Measurements from ENCODE around the gene SAP30BP.

SAP30BP gene

DNA sequence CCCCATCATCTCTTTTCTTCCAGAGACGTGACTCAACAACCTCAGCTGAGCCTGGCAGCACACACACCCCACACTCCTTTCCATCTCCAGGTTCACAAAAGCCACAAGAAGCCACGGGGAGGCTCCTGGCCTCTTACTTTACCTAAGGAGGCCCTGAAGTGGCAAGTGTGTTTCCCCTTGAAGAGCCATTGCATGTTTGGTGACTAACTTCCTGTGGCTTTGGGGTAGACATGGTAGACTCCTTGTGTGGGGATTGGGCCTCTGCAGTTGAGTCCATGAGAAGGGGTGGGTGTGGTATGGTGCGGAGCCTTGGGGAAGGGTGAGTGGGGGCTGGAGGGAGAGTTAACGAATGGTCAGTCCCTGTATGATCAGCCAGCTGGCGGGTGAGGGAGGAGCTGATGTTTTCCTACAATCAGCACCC, 24.2 kb downstream of the SAP30BP start:
- no peak for TF ChIP-seq TAF1 (IDR thresholded peaks at IDR 0.05; ENCODE audit: borderline replicate concordance, insufficient read depth, low read length)

DNA sequence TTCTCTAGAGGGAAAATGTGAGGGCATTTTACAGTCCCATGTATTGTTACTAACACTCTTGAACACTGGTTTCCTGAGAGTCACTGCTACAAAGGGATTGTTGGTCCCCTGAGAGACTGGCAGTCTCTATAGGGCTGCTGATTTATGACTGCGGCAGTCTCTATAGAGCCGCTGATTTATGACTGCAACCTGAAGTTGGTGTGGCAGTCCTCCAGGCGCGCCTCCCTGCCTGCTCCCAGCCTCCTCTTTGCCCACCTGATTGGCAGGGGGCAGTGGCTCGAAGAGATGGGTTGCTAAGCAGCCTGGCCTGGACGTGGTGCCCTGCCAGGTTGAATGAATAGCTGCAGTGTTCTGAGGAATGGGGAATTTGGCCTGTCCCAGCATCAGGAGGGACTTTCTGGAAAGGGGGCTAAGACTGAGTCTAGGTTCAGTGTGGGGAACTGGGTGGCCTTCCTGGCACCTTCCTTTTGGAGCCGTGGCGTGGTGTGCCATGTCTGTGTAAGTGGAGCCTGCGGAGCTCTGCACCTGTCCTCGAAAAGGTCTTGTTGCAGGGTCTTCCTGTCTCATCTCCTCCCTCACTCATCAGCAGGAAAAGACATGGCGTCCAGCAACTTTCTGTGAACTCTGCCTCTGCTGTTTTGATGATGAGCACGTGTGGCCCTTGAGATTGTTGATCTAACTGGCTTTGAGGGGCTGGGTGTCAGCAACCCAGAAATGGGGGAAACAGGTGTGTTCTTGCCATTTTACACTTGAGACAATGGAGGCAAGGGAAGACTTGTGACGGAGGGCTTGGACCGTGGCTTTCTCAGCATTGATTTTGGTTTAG, 24.9 kb downstream of the SAP30BP start:
- TF ChIP-seq TAF1 (IDR thresholded peaks at IDR 0.05; ENCODE audit: borderline replicate concordance, insufficient read depth, low read length) = no peak
- TF ChIP-seq REST (IDR thresholded peaks at IDR 0.05; ENCODE audit: insufficient read depth in 1 of 2, low read depth in 2 of 2, low read length in 2 of 2) = no peak
- no peak for TF ChIP-seq FOXP2 (optimal IDR thresholded peaks at IDR 0.05; ENCODE audit: borderline replicate concordance, extremely low read depth, extremely low read length, insufficient read depth)
- TF ChIP-seq SIN3A (IDR thresholded peaks at IDR 0.05; ENCODE audit: borderline replicate concordance, insufficient read depth, low read length) = no peak
- no peak for TF ChIP-seq POLR2AphosphoS5 (IDR thresholded peaks at IDR 0.05; ENCODE audit: low read depth, low read length)

DNA sequence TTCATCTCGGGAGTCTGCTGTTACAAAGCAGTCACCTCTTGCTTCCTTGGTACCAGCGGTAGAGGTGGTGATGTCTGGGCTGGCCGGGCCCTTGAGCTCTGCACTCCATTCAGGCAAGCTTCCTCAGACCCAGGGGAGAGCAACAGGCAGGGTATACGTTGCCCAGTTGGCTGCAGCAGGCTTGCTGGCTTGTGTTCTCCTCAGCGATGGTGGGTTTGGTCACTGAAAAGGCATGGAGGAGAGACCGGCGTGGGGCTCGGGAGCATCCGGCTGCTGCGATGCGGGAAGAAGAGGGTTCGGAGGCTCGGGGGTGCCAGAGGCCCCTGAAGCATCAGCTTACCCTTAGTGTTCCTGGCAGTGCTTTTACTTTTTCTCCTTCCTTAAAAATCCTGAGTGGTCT, 25.8 kb downstream of the SAP30BP start:
- TF ChIP-seq POLR2AphosphoS5 (IDR thresholded peaks at IDR 0.05; ENCODE audit: low read depth, low read length) (no peak), FOXP2 (optimal IDR thresholded peaks at IDR 0.05; ENCODE audit: borderline replicate concordance, extremely low read depth, extremely low read length, insufficient read depth) (no peak), SIN3A (IDR thresholded peaks at IDR 0.05; ENCODE audit: borderline replicate concordance, insufficient read depth, low read length) (no peak), TAF1 (IDR thresholded peaks at IDR 0.05; ENCODE audit: borderline replicate concordance, insufficient read depth, low read length) (no peak), REST (IDR thresholded peaks at IDR 0.05; ENCODE audit: insufficient read depth in 1 of 2, low read depth in 2 of 2, low read length in 2 of 2) (no peak)

GRCh38 chr17:75693500-75694481, 26.7 kb downstream of the SAP30BP start:
- TF ChIP-seq TAF1 (IDR thresholded peaks at IDR 0.05; ENCODE audit: borderline replicate concordance, insufficient read depth, low read length) (no peak), POLR2AphosphoS5 (IDR thresholded peaks at IDR 0.05; ENCODE audit: low read depth, low read length) (no peak)

DNA sequence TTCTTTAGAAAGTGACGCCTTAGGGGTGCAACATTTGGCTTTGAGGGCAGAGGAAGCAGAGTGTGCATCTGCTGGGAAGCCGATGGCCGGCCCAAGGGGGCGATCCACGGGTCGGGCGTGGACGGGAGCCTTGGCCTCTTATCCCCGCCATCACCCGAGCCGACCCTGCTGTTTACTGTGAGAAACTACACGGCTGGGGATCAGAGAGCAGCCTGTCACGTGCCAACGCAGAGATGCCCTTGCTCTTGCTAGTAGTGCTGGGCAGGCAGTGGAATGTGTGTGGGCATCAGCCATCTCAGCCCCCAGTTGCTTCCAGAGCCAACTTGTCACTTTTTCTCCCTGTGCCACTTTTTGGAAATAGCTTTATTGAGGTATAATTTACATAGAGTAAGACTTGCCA, 27.4 kb downstream of the SAP30BP start:
- TF ChIP-seq TAF1 (IDR thresholded peaks at IDR 0.05; ENCODE audit: borderline replicate concordance, insufficient read depth, low read length) = no peak
- TF ChIP-seq REST (IDR thresholded peaks at IDR 0.05; ENCODE audit: insufficient read depth in 1 of 2, low read depth in 2 of 2, low read length in 2 of 2) = no peak
- TF ChIP-seq POLR2AphosphoS5 (IDR thresholded peaks at IDR 0.05; ENCODE audit: low read depth, low read length) = no peak
- TF ChIP-seq FOXP2 (optimal IDR thresholded peaks at IDR 0.05; ENCODE audit: borderline replicate concordance, extremely low read depth, extremely low read length, insufficient read depth) = no peak
- no peak for TF ChIP-seq SIN3A (IDR thresholded peaks at IDR 0.05; ENCODE audit: borderline replicate concordance, insufficient read depth, low read length)

Measured in PFSK-1 (cell line).